NCI-H1436 (cell line): Measurements from ENCODE around the gene GGPS1.
"Not testable (repeated sequence)": the region's sequence is repeated elsewhere in the genome, so short reads cannot be mapped to it uniquely, and the experiment has no call there.

Experiments
- DNase-seq: peaks from one replicate; lab custom pipeline; 2025; lab: John Stamatoyannopoulos, UW

Gene GGPS1

DNA sequence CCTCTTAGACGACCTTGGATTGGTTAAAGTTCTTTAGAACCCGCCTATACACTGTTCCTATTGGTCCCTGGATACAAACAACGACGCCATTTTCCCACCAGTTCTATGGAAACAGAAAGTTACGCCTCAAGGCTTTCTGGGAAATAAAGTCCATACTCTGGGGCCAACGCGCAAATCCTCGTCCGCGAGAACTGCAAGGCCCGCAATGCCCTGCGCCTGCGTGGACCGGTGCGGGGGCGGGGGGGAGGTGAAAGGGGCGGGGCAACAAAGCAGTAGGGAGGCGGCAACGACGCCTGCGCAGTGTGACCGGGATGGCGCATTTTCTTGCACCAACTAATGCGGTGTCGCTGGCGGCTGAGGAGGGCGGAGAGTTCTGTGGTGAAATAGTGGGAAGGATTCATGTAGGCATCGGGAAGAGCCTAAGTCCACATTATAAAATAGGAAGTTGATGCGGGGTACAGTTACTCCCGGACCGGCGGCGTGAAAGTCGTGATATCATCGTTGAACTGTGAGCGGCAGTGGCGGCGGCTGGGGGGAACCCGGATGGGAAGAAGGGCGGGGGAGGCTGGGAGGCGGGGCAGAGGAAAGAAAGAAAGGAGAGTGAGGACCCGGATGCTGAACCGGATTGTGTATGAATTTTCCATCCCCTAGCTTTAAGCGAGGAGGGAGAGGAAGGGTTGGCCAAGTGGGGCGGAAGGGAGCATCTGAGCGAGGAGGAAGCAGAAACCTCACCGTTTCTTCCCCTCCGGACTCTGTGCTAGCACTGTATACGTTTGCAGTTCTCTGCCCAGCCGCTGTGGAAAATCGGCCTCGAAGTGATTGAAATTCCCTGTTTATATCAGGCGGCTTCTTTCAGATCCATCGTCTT lies at the start of gene GGPS1:
TSS of gene GGPS1 (plus strand) at position 300 of the 868 bp plus-strand sequence. CDS start 6,695 bp downstream, outside the sequence.
- peak; percentile 100 for DNase-seq

- DNase-seq: no peak
Observed at GRCh38 chr1:235278915-235279292, 49.5 kb upstream of the GGPS1 start.

GRCh38 chr1:235279694-235280093 lies 48.7 kb upstream of the GGPS1 start:
- DNase-seq: no peak

GRCh38 chr1:235280467-235280866 lies 47.9 kb upstream of the GGPS1 start:
- no peak for DNase-seq

- DNase-seq: not testable (repeated sequence)
Observed at GRCh38 chr1:235283636-235284035, 44.7 kb upstream of the GGPS1 start.

GRCh38 chr1:235284231-235284769 lies 44.1 kb upstream of the GGPS1 start:
- no peak for DNase-seq

GRCh38 chr1:235286667-235287066 lies 41.7 kb upstream of the GGPS1 start:
- no peak for DNase-seq

- DNase-seq: no peak
Observed at GRCh38 chr1:235287208-235287882, 41.0 kb upstream of the GGPS1 start.

DNA sequence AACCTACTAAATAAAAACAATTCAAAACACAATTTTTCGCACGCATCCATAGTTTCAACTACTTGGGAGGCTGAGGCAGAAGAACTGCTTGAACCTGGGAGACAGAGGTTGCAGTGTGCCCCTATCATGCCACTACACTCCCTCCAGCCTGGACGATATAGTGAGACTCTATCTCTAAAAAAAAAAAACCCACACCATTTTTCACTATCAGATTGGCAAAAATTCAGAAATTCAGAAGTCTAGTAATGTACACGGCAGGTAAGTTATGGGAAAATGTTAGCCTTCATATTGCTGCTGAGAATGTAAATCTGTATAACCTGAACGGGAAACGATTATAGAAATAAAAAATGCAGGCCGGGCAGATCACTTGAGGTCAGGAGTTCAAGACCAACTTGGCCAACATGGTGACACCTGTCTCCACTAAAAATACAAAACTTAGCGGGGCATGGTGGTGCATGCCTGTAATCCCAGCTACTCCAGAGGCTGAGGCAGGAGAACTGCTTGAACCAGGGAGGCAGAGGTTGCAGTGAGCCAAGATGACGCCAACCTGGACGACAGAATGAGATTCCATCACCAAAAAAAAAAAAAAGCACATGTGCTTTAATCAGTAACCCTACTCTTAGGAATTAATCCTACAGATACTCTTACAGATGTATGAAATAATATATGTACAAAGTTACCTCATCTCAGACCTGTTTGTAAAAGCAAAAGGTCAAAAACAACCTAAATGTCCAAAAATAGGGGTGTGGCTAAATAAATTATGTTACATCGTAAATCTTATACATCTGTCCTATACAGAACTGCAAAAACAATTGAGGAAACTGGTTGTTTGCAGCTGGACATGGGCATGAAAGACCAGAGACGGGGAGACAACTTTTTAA lies 38.3 kb upstream of the GGPS1 start:
- DNase-seq: no peak

DNA sequence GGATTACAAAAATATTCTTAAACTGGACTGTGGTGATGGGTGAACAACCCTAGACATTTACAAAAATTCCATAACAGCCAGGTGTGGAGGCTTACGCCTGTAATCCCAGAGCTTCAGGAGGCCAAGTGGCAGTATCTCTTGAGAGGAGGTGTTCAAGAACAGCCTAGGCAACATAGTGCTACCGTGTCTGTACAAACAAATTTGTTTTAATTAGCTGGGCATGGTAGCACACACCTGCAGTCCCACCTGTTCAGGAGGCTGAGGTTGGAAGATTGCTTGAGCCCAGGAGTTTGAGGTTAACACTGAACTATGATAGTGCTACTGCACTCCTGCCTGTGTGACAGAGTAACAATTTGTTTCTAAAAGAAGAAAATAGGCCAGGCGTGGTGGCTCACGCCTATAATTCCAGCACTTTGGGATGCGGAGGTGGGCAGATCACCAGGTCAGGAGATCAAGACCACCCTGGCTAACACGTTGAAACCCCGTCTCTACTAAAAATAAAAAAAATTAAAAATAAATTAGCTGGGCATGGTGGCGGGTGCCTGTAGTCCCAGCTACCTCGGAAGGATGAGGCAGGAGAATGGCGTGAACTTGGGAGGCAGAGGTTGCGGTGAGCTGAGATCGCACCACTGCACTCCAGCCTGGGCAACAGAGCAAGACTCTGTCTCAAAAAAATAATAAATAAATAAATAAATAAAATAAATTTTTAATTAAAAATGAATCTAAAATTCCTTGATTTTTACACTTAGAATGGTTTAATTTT lies 37.4 kb upstream of the GGPS1 start:
- DNase-seq: peak; percentile 33

- no peak for DNase-seq
Observed at GRCh38 chr1:235291599-235292091, 36.7 kb upstream of the GGPS1 start.

DNA sequence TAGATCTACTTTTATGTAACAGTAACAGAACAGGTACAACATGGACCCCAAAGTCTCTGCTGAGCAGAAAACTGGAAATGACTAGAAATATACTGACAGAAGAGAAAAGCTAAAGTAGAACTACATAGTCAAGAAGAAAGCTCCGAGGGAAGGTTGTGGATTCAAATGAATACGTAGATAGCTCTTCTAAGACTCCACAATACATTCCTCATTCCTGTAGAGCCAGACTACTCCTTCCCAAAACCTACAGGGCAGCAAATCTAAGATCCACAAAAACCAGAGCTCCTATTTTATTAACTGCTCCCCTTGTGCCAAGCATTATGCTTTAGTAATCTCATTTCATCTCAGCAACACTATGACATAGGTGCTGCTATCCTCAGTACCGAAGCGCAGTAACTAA lies 35.6 kb upstream of the GGPS1 start:
- no peak for DNase-seq

- no peak for DNase-seq
Observed at GRCh38 chr1:235293322-235293942, 34.9 kb upstream of the GGPS1 start.

DNA sequence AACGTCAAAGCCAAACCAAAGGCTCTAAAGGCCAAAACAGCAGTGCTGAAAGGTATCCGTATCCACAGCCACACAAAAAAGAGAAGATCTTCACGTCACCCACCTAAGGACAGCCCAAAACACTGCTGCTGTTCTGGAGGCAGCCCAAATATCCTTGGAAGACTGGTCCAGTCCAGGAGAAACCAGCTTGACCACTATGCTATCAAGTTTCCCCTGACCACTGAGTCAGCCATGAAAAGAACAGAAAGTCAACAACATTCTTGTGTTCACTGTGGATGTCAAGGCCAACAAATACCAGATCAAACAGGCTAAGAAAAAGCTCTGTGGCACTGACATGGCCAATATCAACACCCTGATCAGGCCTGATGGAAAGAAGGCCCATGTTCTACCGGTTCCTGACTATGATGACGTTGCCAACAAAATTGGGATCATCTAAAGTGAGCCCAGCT lies 32.4 kb upstream of the GGPS1 start:
- no peak for DNase-seq

GRCh38 chr1:235296729-235297128 lies 31.6 kb upstream of the GGPS1 start:
- DNase-seq: no peak

- DNase-seq: no peak
Observed at GRCh38 chr1:235297579-235297978, 30.8 kb upstream of the GGPS1 start.

DNA sequence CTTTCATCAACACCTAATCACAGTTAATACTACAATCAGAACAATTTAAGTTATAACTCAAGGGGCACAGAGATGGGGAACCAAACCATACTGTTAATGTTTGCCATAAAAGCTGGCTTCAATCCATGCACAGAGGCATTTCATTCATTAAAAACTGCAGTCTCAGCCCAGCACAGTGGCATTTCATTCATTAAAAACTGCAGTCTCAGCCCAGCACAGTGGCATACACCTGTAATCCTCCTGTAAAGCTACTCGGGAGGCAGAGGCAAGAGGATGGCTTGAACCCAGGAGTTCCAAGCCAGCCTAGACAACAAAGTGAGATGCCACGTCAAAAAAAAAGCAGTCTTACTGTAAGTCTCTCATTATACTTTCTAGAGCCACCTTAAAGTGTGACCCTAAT lies 29.6 kb upstream of the GGPS1 start:
- DNase-seq: no peak

- no peak for DNase-seq
Observed at GRCh38 chr1:235299169-235299858, 29.1 kb upstream of the GGPS1 start.

DNA sequence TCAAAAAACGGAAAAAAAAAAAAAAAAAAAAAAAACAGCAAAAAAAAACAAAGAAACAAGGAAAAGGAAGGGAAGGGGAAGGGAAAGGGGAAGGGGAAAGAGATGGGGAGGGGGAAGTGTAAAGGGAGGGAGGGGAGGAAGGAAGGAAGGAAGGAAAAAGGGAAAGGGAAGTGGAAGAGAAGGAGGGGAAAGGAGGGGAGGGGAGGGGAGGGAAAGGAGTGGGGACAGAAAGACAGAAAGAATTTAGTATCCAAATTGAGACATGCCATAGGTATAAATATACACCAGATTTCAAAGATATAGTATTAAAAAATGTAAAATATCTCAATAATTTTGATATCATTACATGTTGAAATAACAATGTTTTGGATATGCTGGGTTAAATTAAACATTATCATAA lies 26.2 kb upstream of the GGPS1 start:
- DNase-seq: no peak
